HG02973 (cell line): ENCODE data around the gene SIK1.
"Not testable (repeated sequence)": the region's sequence is repeated elsewhere in the genome, so short reads cannot be mapped to it uniquely, and the experiment has no call there.

Experiments used
- ATAC-seq: cut with Tn5 transposase; IDR thresholded peaks from one replicate; pipeline ENCODE4 v1.9.1; 2021; ENCODE audit warnings: moderate library complexity; ENCODE audit not compliant: unreplicated experiment

Gene SIK1

GRCh38 chr21:43398000-43398399, 28.9 kb downstream of the SIK1 start:
- ATAC-seq: not testable (repeated sequence)

GRCh38 chr21:43397439-43397808, 29.5 kb downstream of the SIK1 start:
- ATAC-seq: not testable (repeated sequence)

- not testable (repeated sequence) for ATAC-seq
Observed at GRCh38 chr21:43396788-43397438, 30.0 kb downstream of the SIK1 start.

- ATAC-seq: not testable (repeated sequence)
Observed at GRCh38 chr21:43383351-43383750, 43.6 kb downstream of the SIK1 start.

GRCh38 chr21:43382902-43383301, 44.0 kb downstream of the SIK1 start:
- not testable (repeated sequence) for ATAC-seq

DNA sequence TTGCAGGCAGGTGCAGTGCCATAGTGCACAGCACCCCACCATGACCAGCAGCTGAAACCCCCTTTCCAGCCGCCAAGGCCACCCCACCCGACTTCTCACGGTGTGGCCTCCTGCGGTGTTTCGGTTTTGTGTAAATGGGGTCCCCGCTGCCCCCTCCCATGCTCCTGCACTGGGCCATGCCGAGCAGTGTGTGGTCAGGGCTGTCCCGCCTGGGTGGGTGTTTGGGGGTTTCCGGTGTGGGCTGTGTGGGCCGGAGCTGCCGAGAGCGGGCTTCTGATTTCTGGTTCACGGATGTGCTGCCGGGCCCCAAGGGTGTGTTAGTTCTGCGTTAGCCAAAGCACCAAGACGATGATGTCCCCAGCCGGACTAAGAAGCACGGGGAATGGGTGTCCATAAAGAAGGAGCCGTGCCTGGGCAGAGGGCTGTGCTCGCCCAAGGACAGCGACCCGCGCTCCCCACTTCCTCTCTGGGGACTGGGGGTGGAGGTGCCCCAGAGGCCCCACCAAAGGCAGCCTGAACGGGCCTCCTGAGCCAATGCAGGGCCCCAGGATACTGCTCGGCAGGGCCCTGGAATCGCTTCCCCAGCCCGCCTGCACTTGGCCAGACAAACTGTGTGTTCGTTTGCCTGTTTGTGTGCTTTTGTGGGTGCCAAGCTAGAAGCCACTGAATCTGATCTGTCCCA, 45.9 kb downstream of the SIK1 start:
- not testable (repeated sequence) for ATAC-seq

DNA sequence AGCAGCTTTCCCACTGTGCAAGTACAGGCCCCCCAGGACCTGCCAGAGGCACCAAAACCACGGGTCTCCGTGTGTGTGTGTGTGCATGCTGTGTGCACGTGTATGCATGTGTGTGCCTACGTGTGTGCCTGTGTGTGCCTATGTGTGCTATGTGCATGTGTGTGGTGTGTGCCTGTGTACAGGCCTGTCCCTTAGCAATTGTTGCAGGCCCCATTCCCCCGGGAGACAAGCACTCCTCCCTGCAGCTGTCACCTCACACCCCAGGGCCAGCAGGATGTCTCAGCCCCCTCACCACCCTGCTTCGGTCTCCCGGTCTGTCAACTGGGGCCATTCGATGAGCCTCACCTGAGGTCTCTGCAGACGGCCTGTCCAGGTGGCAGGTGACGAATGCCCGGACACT, 46.6 kb downstream of the SIK1 start:
- not testable (repeated sequence) for ATAC-seq

DNA sequence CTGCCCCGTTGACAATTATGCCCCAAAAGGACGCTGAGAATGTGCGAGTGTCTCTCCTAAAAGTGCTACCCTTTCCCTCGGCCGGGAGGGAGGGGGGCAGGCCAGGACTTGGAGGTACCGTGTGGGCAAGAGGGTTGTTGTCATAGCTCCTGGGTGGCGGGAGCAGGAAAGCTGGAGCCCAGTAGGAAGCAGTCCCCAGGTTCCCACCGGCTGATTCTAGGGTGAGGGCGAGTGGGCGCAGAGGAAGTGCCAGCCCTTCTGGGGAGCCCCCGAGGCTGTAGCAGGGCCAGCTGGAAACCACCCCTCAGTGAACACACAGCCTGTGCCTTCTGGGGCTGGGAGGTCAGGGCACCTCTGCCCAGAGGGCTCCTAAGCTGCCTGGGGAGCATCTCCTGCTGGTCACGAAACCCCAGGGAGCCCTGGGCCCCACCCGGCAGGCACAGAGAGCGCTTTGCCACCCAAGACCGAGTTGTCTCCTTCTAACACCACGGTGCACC, 47.3 kb downstream of the SIK1 start:
- ATAC-seq: not testable (repeated sequence)

- ATAC-seq: no peak
Observed at GRCh38 chr21:43376478-43376882, 50.5 kb downstream of the SIK1 start.

GRCh38 chr21:43375837-43376477, 51.0 kb downstream of the SIK1 start:
- ATAC-seq: no peak

DNA sequence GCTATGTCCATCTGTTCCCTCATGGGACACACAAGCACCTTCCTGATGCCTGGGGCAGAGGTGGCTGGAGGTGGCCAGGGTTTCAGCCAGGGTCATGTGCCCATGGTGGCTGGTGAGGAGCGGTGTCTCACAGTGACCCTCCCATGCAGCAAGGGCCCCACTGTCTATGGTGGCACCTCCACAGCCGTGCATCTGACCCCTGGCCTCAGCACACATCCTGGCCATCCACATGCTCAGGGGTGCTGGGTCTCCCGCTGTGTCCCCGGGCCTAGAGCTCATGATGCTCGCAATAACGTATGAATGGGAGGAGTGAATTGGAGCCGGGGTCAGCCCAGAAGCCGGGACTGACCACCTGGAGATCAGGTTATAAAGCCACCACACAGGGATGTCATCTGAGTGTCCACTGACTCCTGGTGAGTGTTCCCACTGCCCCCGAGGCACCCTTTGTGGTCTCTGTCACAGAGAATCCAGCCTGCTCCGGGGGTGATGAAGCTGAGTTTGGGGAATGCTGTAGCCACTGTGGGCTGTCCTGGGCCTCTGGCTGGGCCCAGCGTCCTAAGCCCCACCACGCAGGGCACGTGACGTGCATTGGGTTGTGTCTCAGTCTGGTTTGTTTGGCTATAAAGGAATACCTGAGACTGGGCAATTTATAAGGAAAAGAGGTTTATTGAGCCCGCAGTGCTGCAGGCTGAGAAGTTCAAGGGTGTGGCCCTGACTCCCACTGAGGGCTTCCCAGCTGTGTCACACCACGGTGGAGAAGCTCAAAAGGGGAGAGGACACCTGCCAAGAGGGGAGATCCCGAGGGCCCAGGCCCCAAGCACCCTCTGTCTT, 51.7 kb downstream of the SIK1 start:
- no peak for ATAC-seq

DNA sequence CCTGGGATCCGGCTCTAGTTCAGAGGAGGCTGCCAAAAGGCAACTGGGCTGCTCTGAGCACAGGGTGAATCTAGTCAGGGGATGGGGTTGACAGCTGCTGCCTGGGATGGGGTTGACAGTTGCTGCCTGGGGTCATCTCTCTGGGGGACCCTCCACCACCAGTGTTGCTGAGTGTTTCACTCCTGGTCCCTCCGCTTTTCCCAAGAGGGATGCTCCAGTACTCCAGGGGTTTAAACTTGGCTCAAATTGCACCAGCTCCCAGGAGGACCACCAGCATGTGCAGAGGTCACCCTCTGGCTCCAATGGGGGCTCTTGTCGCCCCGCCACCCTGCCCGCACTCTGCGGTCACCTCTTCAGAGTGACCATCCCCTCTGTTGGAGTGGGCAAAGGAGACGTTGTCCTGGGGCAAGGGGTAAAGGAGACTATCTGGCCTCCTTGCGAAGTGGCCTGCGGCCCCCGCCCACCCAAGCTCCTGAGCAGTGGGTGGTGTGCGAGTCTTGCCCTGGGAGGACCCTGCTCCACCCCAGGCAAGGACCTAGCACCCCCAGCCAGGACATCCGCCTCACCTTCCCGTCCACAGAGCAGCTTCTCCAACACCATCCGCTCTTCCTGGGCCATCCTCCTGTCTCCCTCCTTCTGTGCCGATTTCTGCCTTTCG, 52.6 kb downstream of the SIK1 start:
- no peak for ATAC-seq

- no peak for ATAC-seq
Observed at GRCh38 chr21:43373362-43374227, 53.3 kb downstream of the SIK1 start.

- ATAC-seq: no peak
Observed at GRCh38 chr21:43372663-43373361, 54.1 kb downstream of the SIK1 start.

DNA sequence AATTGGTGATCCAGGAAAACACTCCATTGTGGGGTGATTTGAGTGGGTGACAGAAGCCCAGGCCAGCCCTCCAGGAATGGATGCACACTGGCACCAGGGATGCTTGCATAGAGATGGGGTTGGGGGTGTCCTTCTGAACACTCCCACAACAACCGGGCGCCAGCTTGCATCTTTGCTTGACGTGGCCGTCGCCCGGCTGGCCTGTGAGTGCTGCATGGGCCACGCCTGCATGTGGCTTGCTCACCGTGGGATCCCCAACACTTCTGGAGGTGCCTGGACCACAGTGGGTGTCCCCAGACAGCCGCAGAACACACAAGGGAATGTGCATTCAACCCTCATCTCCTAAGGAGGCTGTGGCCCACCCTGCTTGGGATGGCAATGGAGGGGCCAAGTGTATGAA, 55.1 kb downstream of the SIK1 start:
- ATAC-seq: no peak

GRCh38 chr21:43370888-43371570, 55.9 kb downstream of the SIK1 start:
- ATAC-seq: no peak

DNA sequence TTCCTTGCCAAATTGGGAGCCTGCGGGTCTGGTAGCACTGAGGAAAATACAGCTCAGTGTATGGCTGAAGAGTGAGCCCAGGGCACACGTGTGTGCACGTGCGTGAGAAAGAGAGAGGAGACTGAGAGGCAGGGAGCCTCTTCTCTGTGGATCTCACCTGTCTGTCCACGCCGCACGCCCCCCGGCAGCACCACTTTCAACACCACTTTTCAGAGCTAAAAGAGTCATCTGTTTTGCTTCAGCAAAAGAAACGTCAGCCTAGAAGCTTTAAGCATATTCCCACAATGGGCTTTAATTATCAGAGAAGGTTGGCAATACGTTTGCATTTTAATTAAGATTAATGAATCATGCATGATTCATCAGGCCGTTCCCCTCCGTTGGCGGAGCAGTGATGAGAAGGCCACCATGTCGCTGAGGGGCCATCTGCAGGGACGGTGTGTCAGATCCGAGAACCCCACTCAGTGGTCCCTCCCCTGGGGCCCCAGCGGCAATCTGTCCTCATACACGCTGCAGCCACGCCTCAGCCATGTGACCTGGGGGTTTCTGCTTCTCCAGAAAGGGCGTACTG, 56.8 kb downstream of the SIK1 start:
- no peak for ATAC-seq

DNA sequence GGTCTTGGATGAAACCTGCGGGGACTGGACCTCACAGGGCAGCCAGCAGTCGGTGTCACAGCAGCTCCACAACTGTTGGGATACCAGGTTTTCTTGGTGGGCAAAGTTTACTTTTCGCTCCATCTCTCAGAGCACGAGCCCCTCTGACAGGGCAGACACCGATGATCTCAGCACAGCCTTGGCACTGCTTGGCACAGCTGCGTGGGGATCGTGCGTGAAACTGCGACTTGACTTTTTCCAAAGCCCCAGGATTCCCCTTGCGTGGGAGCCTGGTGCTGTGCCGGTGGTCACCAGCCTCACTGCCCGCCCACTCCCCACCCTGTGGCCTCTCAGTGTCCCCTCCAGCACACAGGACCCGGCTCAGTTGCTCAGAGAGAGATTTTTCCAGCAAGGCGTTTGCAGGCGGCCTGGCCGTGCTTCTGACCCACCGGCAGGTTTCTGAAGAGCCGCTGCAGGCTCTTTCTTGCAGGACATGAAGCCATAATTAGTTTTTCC, 57.3 kb downstream of the SIK1 start:
- no peak for ATAC-seq
